Endothelial cell of umbilical vein (primary cell): ENCODE measurements around the gene IKZF3. TPM values are rescaled to one million over a fixed set of nuclear protein-coding genes. Genes with fewer than 3 reads are reported as not detected.

Experiments
- BruUV-seq: library from RNA; stranded (reverse); fragments of 400-500 nt; replicated peaks from 2 replicates; lab custom pipeline; 2021; lab: Mats Ljungman, UMichigan
- CTCF ChIA-PET: fragments of 300-600, 350-600 bp; sonication (Branson Sonifier 250); formaldehyde crosslinking; loops from one replicate; lab custom pipeline; 2021; ENCODE audit warnings: antibody characterized with exemption, inconsistent platforms; lab: Charles Lee
- POLR2A ChIA-PET: fragments of 300-600, 350-600 bp; sonication (Branson Sonifier 250); formaldehyde crosslinking; loops from one replicate; lab custom pipeline; 2021; ENCODE audit warnings: antibody characterized with exemption, inconsistent platforms; lab: Charles Lee
- DNase-seq: peaks from one replicate; pipeline ENCODE4 v3.0.0-alpha.2; 2011; ENCODE audit warnings: low read depth, low spot score
- FAIRE-seq: peaks from 2 replicates; lab custom pipeline; 2011; peaks lifted over from hg19 to GRCh38; lab: Jason Lieb, UNC
- H2AFZ ChIP-seq: 2 replicates; pipeline ENCODE4 v1.6.0; 2012; ENCODE audit warnings: low read depth, low read length, control low read depth, inconsistent platforms
- H3K27ac ChIP-seq: 2 replicates; pipeline ENCODE4 v1.5.1; 2011; ENCODE audit warnings: low read depth, mild to moderate bottlenecking, control low read depth, low read length, moderate library complexity; ENCODE audit not compliant: insufficient read depth
- H3K27me3 ChIP-seq, 2 experiments: 2 replicates each; pipeline versions ENCODE4 v1.6.0 to v1.6.1; 2011; ENCODE audit warnings: low read length in 2 of 2, mixed read lengths in 1 of 2; ENCODE audit not compliant: control insufficient read depth in 2 of 2, insufficient read depth in 2 of 2
- H3K36me3 ChIP-seq, 2 experiments: 2 replicates in 1 of 2; 3 replicates in 1 of 2; pipeline ENCODE4 v1.5.1; 2011; ENCODE audit warnings: low read length in 2 of 2, mild to moderate bottlenecking in 1 of 2, moderate library complexity in 1 of 2; ENCODE audit not compliant: control insufficient read depth in 2 of 2, insufficient read depth in 2 of 2; ENCODE audit errors: extremely low read depth in 1 of 2
- H3K4me1 ChIP-seq: 3 replicates; pipeline ENCODE4 v1.5.1; 2011; ENCODE audit warnings: mild to moderate bottlenecking, low read length; ENCODE audit not compliant: control insufficient read depth, insufficient read depth; ENCODE audit errors: extremely low read depth
- H3K4me2 ChIP-seq: 2 replicates; pipeline ENCODE4 v1.6.1; 2011; ENCODE audit warnings: low read length, control low read depth, mixed read lengths; ENCODE audit not compliant: insufficient read depth
- H3K4me3 ChIP-seq, 3 experiments: fragments of 200-600 bp in 1 of 3; sonication (generic), shearing (Covaris generic) in 1 of 3; replicated peaks in 1 of 3; 2 replicates each; pipeline ENCODE4 v1.5.1; 2011 to 2016; ENCODE audit warnings: control low read depth in 3 of 3, low read length in 3 of 3, mild to moderate bottlenecking in 2 of 3, inconsistent platforms in 1 of 3, low read depth in 1 of 3, moderate library complexity in 1 of 3; ENCODE audit not compliant: insufficient read depth in 1 of 3
- H3K79me2 ChIP-seq: 2 replicates; pipeline ENCODE4 v1.6.0; 2012; ENCODE audit warnings: low read length, inconsistent platforms; ENCODE audit not compliant: control insufficient read depth, insufficient read depth
- H3K9ac ChIP-seq: replicated peaks from 2 replicates; pipeline ENCODE3; 2011; ENCODE audit warnings: low read length, control low read depth; ENCODE audit not compliant: insufficient read depth; ENCODE audit errors: extremely low read depth
- H3K9me1 ChIP-seq: replicated peaks from 3 replicates; pipeline ENCODE4 v1.6.0; 2011; ENCODE audit warnings: mild to moderate bottlenecking, low read length; ENCODE audit not compliant: control insufficient read depth, insufficient read depth; ENCODE audit errors: extremely low read depth
- H3K9me3 ChIP-seq: replicated peaks from 2 replicates; pipeline ENCODE4 v1.5.1; 2012; ENCODE audit warnings: low read length, inconsistent platforms; ENCODE audit not compliant: control insufficient read depth, insufficient read depth
- H4K20me1 ChIP-seq: replicated peaks from 2 replicates; pipeline ENCODE3; 2011; ENCODE audit warnings: mild to moderate bottlenecking, low read length; ENCODE audit not compliant: control insufficient read depth, insufficient read depth; ENCODE audit errors: extremely low read depth
- CTCF ChIP-seq, 2 donors: IDR thresholded peaks; 1 replicate in 1 of 2; 2 replicates in 1 of 2; pipeline ENCODE4 v1.5.1; 2011; ENCODE audit warnings: low read length in 2 of 2, mild to moderate bottlenecking in 2 of 2, moderate library complexity in 2 of 2, control low read depth in 1 of 2, inconsistent platforms in 1 of 2, low read depth in 1 of 2; ENCODE audit not compliant: insufficient read depth in 1 of 2; ENCODE audit errors: extremely low read depth in 1 of 2
- EZH2 ChIP-seq: IDR thresholded peaks from 2 replicates; pipeline ENCODE4 v1.6.1; 2012; ENCODE audit warnings: borderline replicate concordance, low read depth, mild to moderate bottlenecking, moderate library complexity, low read length, inconsistent platforms; ENCODE audit not compliant: severe bottlenecking
- FOS ChIP-seq: IDR thresholded peaks from 2 replicates; pipeline ENCODE4 v1.6.1; 2011; ENCODE audit warnings: mild to moderate bottlenecking, low read length, moderate library complexity, borderline replicate concordance; ENCODE audit not compliant: insufficient read depth
- GATA2 ChIP-seq: IDR thresholded peaks from 2 replicates; pipeline ENCODE4 v1.7.0; 2011; ENCODE audit warnings: low read depth, mild to moderate bottlenecking, moderate library complexity, mixed read lengths, low read length; ENCODE audit not compliant: insufficient read length, insufficient read depth
- JUN ChIP-seq: IDR thresholded peaks from 2 replicates; pipeline ENCODE4 v1.6.1; 2011; ENCODE audit warnings: borderline replicate concordance, low read depth; ENCODE audit not compliant: insufficient read length, insufficient read depth
- MAX ChIP-seq: IDR thresholded peaks from 2 replicates; pipeline ENCODE4 v1.6.1; 2011; ENCODE audit not compliant: insufficient read depth, insufficient read length
- MYC ChIP-seq: IDR thresholded peaks from one replicate; pipeline ENCODE4 v1.6.1; 2011; ENCODE audit warnings: mild to moderate bottlenecking, low read depth, low read length
- POLR2A ChIP-seq: IDR thresholded peaks from 2 replicates; pipeline ENCODE4 v1.6.1; 2012; ENCODE audit warnings: low read depth, mild to moderate bottlenecking, control low read depth, low read length
- POLR2AphosphoS5 ChIP-seq: IDR thresholded peaks from 2 replicates; pipeline ENCODE4 v1.6.1; 2012; ENCODE audit warnings: low read depth, mild to moderate bottlenecking, control low read depth, low read length, moderate library complexity; ENCODE audit not compliant: insufficient read depth
- dilution Hi-C: fragments of 300-500 bp; cut with MboI; formaldehyde crosslinking; loops from one replicate; pipeline ENCODE4 v1.15.0; 2019; ENCODE audit warnings: low sequenced_read_pairs; ENCODE audit not compliant: extremely low pct_ligation_motif_present
- intact Hi-C: fragments of 100-400 bp; cut with micrococcal nuclease; formaldehyde crosslinking; loops from one replicate; pipeline ENCODE4 v1.10.0; 2022
- polyA plus RNA-seq, 4 experiments: library from polyadenylated mRNA; depleted of rRNA in 3 of 4; stranded (reverse) in 3 of 4; unstranded in 1 of 4; fragments of >200 nt; gene quantifications; 2 replicates each; pipeline versions ENCODE4 v1.2.1 to v1.2.3, GENCODE V29; 2011 to 2012; ENCODE audit warnings: missing spikeins in 1 of 4
- total RNA-seq: library from RNA; stranded (reverse); gene quantifications from 2 replicates; pipeline ENCODE4 v1.2.3, GENCODE V29; 2021

IKZF3 gene
- total and polyA plus RNA-seq, 2 donors (not counting 3 experiments of a cell fraction or from before 2014, with no cell fraction given) = not detected

GRCh38 chr17:39727556-39727955 lies 136.6 kb downstream of the IKZF3 start:
- no peak for FAIRE-seq
- no TSS peak for BruUV-seq

More at GRCh38 chr17:39727556-39727955, 136.6 kb downstream of the IKZF3 start:
- Histone ChIP-seq H3K9me1 (no peaks in the 10 kb centered on the region), H3K9me3 (no peaks in the 10 kb centered on the region), H4K20me1 (no peaks in the 10 kb centered on the region), H3K9ac (no peak overlapping the region), H3K27ac (no peak overlapping the region), H3K4me1 (peaks cover 22% of the 10 kb centered on the region), H3K4me3 (no peak overlapping the region), H3K4me2 (no peak overlapping the region), H3K79me2 (no peaks in the 10 kb centered on the region), H3K36me3 (peaks cover 2% of the 10 kb centered on the region in 2 experiments), H3K27me3 (no peaks in the 10 kb centered on the region), H2AFZ (no peak overlapping the region)
- ChIA-PET CTCF (interaction anchor here (3.8 kb wide), 1 partner anchor 106 kb away, joined by 33 read pairs; no protein-coding TSS in a partner anchor), POLR2A (no interaction called here)
- intact Hi-C loops = no loop called here
- DNase-seq = no peak
- TF ChIP-seq EZH2 (no peak), GATA2 (no peak), FOS (no peak), POLR2AphosphoS5 (no peak), CTCF (IDR thresholded peaks at IDR 0.05; ENCODE audit: extremely low read depth in 1 of 2, insufficient read depth in 1 of 2, low read depth in 1 of 2, low read length in 2 of 2) (no peak), JUN (no peak), MAX (no peak), MYC (no peak), POLR2A (no peak)
- dilution Hi-C loops = no loop called here
